Measurements from ENCODE around the gene VPS45. TPM values are rescaled to one million over a fixed set of nuclear protein-coding genes. Genes with fewer than 3 reads are reported as not detected.

The VPS45 gene
- total RNA-seq, 1 donor from 2014 or later = 48.9 TPM

- ATAC-seq (ENCODE audit: poor library complexity) = peak; percentile 67
- DNase-seq = peak; percentile 62
- intact Hi-C loops (cut with DNase I) = loop anchor here (2.0 kb wide), 1 partner anchor 56 kb away; the partner anchor contains the start of gene OTUD7B
Observed at GRCh38 chr1:150066838-150067183, 765 bp upstream of the VPS45 start.

GRCh38 chr1:150068109-150068435, 496 bp downstream of the VPS45 start:
- DNase-seq (no peak), ATAC-seq (ENCODE audit: poor library complexity) (no peak)
- intact Hi-C loops (cut with DNase I) = no loop called here

GRCh38 chr1:150069923-150070322, 2.3 kb downstream of the VPS45 start:
- ATAC-seq (ENCODE audit: poor library complexity) (no peak), DNase-seq (no peak)
- intact Hi-C loops (cut with DNase I) = loop anchor here (5.0 kb wide), 1 partner anchor 97 kb away; no protein-coding TSS in a partner anchor

- intact Hi-C loops (cut with DNase I) = loop anchor here (5.0 kb wide), 1 partner anchor 94 kb away; no protein-coding TSS in a partner anchor
- ATAC-seq (ENCODE audit: poor library complexity) (peak; percentile 56), DNase-seq (no peak)
Observed at GRCh38 chr1:150072959-150073358, 5.4 kb downstream of the VPS45 start.

- DNase-seq (no peak), ATAC-seq (ENCODE audit: poor library complexity) (no peak)
- intact Hi-C loops (cut with DNase I) = loop anchor here (5.0 kb wide), 1 partner anchor 94 kb away; no protein-coding TSS in a partner anchor
Observed at GRCh38 chr1:150073516-150073915, 5.9 kb downstream of the VPS45 start.

GRCh38 chr1:150076066-150076465, 8.5 kb downstream of the VPS45 start:
- intact Hi-C loops (cut with DNase I) = no loop called here
- no peak for DNase-seq
- no peak for ATAC-seq (ENCODE audit: poor library complexity)

GRCh38 chr1:150076985-150077384, 9.4 kb downstream of the VPS45 start:
- ATAC-seq (ENCODE audit: poor library complexity) (no peak), DNase-seq (no peak)
- intact Hi-C loops (cut with DNase I) = no loop called here

GRCh38 chr1:150080784-150081183, 13.2 kb downstream of the VPS45 start:
- ATAC-seq (ENCODE audit: poor library complexity) (peak; percentile 78), DNase-seq (no peak)
- intact Hi-C loops (cut with DNase I) = no loop called here

- intact Hi-C loops (cut with DNase I) = no loop called here
- DNase-seq = no peak
- no peak for ATAC-seq (ENCODE audit: poor library complexity)
Observed at GRCh38 chr1:150082494-150082893, 14.9 kb downstream of the VPS45 start.

- ATAC-seq (ENCODE audit: poor library complexity) = no peak
- DNase-seq = no peak
- intact Hi-C loops (cut with DNase I) = no loop called here
Observed at GRCh38 chr1:150083907-150084306, 16.3 kb downstream of the VPS45 start.

GRCh38 chr1:150085406-150085805, 17.8 kb downstream of the VPS45 start:
- DNase-seq (no peak), ATAC-seq (ENCODE audit: poor library complexity) (no peak)
- intact Hi-C loops (cut with DNase I) = no loop called here

- intact Hi-C loops (cut with DNase I) = no loop called here
- no peak for DNase-seq
- ATAC-seq (ENCODE audit: poor library complexity) = no peak
Observed at GRCh38 chr1:150087415-150087814, 19.8 kb downstream of the VPS45 start.

- no peak for DNase-seq
- intact Hi-C loops (cut with DNase I) = no loop called here
- ATAC-seq (ENCODE audit: poor library complexity) = peak; percentile 33
Observed at GRCh38 chr1:150089846-150090520, 22.4 kb downstream of the VPS45 start.

- no peak for DNase-seq
- no peak for ATAC-seq (ENCODE audit: poor library complexity)
- intact Hi-C loops (cut with DNase I) = no loop called here
Observed at GRCh38 chr1:150092180-150092791, 24.7 kb downstream of the VPS45 start.

- intact Hi-C loops (cut with DNase I) = no loop called here
- DNase-seq = no peak
- ATAC-seq (ENCODE audit: poor library complexity) = peak; percentile 83
Observed at GRCh38 chr1:150093805-150094204, 26.2 kb downstream of the VPS45 start.

- ATAC-seq (ENCODE audit: poor library complexity) (no peak), DNase-seq (no peak)
- intact Hi-C loops (cut with DNase I) = no loop called here
Observed at GRCh38 chr1:150094734-150095265, 27.2 kb downstream of the VPS45 start.

- ATAC-seq (ENCODE audit: poor library complexity) (no peak), DNase-seq (no peak)
Observed at GRCh38 chr1:150102986-150103385, 35.4 kb downstream of the VPS45 start.

GRCh38 chr1:150106341-150106740, 38.8 kb downstream of the VPS45 start:
- intact Hi-C loops (cut with DNase I) = loop anchor here (10.0 kb wide), 1 partner anchor 48 kb away; no protein-coding TSS in a partner anchor
- no peak for DNase-seq
- no peak for ATAC-seq (ENCODE audit: poor library complexity)

More at GRCh38 chr1:150102986-150103385, 35.4 kb downstream of the VPS45 start:
- intact Hi-C loops (cut with DNase I) = loop anchor here (10.0 kb wide), 1 partner anchor 52 kb away; no protein-coding TSS in a partner anchor

GRCh38 chr1:150109586-150109985, 42.0 kb downstream of the VPS45 start:
- ATAC-seq (ENCODE audit: poor library complexity) (no peak), DNase-seq (no peak)
- intact Hi-C loops (cut with DNase I) = loop anchor here (10.0 kb wide), 1 partner anchor 45 kb away; no protein-coding TSS in a partner anchor

GRCh38 chr1:150110116-150110515, 42.5 kb downstream of the VPS45 start:
- DNase-seq (no peak), ATAC-seq (ENCODE audit: poor library complexity) (no peak)
- intact Hi-C loops (cut with DNase I) = no loop called here

Measured in Right ventricle myocardium superior (tissue), 1 donor.